Endothelial cell of coronary artery (primary cell): ENCODE results near the gene DDX17. TPM values are rescaled to one million over a fixed set of nuclear protein-coding genes. Genes with fewer than 3 reads are reported as not detected.

Source experiments
- total RNA-seq: library from RNA; depleted of rRNA; stranded (reverse); fragments of >200 nt; gene quantifications from 2 replicates; pipeline ENCODE4 v1.2.3, GENCODE V29; 2014

The DDX17 gene
- 325 and 547 TPM in 2 replicates for total RNA-seq

GRCh38 chr22:38506118-38506962 lies at the start of gene DDX17:
TSS of gene DDX17 (minus strand) at chr22:38506311.

GRCh38 chr22:38467904-38468442 lies 38.1 kb downstream of the DDX17 start, which contains the start of gene KDELR3:
TSS of gene KDELR3 (plus strand) at chr22:38468096. CDS start at chr22:38468234, 138 bp downstream.

GRCh38 chr22:38455076-38455529 lies 51.0 kb downstream of the DDX17 start, which contains the start of gene KCNJ4:
TSS of gene KCNJ4 (minus strand) at chr22:38455199. CDS start at chr22:38428132, 27,067 bp downstream.

Other genes starting within 250 kb of the DDX17 start
- 20.2 and 37.6 TPM in 2 replicates for gene TMEM184B, start 233.3 kb downstream of the DDX17 start, total RNA-seq
- gene CSNK1E, start 188.9 kb downstream of the DDX17 start, total RNA-seq: 123 and 165 TPM in 2 replicates
- not detected in 2 replicates for gene KCNJ4, start 51.1 kb downstream of the DDX17 start, total RNA-seq
- 27.4 and 36.0 TPM in 2 replicates for gene KDELR3, start 38.2 kb downstream of the DDX17 start, total RNA-seq
- gene DMC1, start 63.9 kb upstream of the DDX17 start, total RNA-seq: 0.94 and 1.6 TPM in 2 replicates
- 0.72 and 2.1 TPM in 2 replicates for gene FAM227A, start 150.1 kb upstream of the DDX17 start, total RNA-seq
- gene CBY1, start 150.3 kb upstream of the DDX17 start, total RNA-seq: 21.8 and 23.3 TPM in 2 replicates
- 73.9 and 100 TPM in 2 replicates for gene TOMM22, start 175.6 kb upstream of the DDX17 start, total RNA-seq
- 56.3 and 61.4 TPM in 2 replicates for gene JOSD1, start 194.6 kb upstream of the DDX17 start, total RNA-seq
- 26.9 and 39.2 TPM in 2 replicates for gene GTPBP1, start 199.6 kb upstream of the DDX17 start, total RNA-seq
- gene SUN2, start 249.7 kb upstream of the DDX17 start, total RNA-seq: 80.3 and 114 TPM in 2 replicates